A549 (cell line): ENCODE data around the gene IQGAP2. TPM values are rescaled to one million over a fixed set of nuclear protein-coding genes. Genes with fewer than 3 reads are reported as not detected.
A peak's percentile ranks its signal among the peaks of the same experiment; 100 is the strongest.

Experiments used
- ATAC-seq, 2 experiments: fragments of 200-7000 bp in 1 of 2; fragments of >200 bp in 1 of 2; cut with Nextera tagmentation in 1 of 2; cut with Tn5 transposase in 1 of 2; 3 replicates each; pipeline versions ENCODE4 v1.8.0 to v1.9.1; 2018 to 2020; ENCODE audit warnings: mild to moderate bottlenecking in 1 of 2, moderate library complexity in 1 of 2
- CTCF ChIA-PET: fragments of 300-600 bp; sonication (Branson Sonifier 250); formaldehyde crosslinking; extraction: SDS; loops from one replicate; lab custom pipeline; 2021; ENCODE audit warnings: antibody characterized with exemption, inconsistent platforms; lab: Yijun Ruan, JAX
- POLR2A ChIA-PET: fragments of 350-600 bp; formaldehyde crosslinking; extraction: SDS; loops from one replicate; lab custom pipeline; 2021; ENCODE audit warnings: antibody characterized with exemption, inconsistent platforms; lab: Yijun Ruan, JAX
- DNase-seq, 2 experiments: peaks; one replicate each; pipeline versions ENCODE4 v3.0.0 to v3.0.0-alpha.2; 2011 to 2016; ENCODE audit warnings: low read depth in 1 of 2, low spot score in 1 of 2
- FAIRE-seq: peaks from 2 replicates; lab custom pipeline; 2011; peaks lifted over from hg19 to GRCh38; lab: Jason Lieb, UNC
- H3K27ac ChIP-seq, 2 experiments: fragments of >200 bp; sonication (Bioruptor Twin); formaldehyde crosslinking; 3 replicates each; pipeline ENCODE4 v1.5.1; 2016 to 2017
- H3K4me1 ChIP-seq: fragments of >200 bp; sonication (Bioruptor Twin); formaldehyde crosslinking; 3 replicates; pipeline ENCODE4 v1.6.1; 2016
- H3K4me2 ChIP-seq: fragments of >200 bp; sonication (Bioruptor Twin); formaldehyde crosslinking; 3 replicates; pipeline ENCODE4 v1.6.1; 2016
- H3K4me3 ChIP-seq: fragments of >200 bp; sonication (Bioruptor Twin); formaldehyde crosslinking; 3 replicates; pipeline ENCODE4 v1.5.1; 2016
- H3K9me3 ChIP-seq: fragments of >200 bp; sonication (Bioruptor Twin); formaldehyde crosslinking; 3 replicates; pipeline ENCODE4 v1.6.1; 2016
- CBX8 ChIP-seq: fragments of 200-600 bp; sonication (generic); IDR thresholded peaks from 2 replicates; pipeline ENCODE4 v1.6.1; 2016
- CHD4 ChIP-seq: fragments of 200-600 bp; sonication (generic); IDR thresholded peaks from 2 replicates; pipeline ENCODE4 v1.6.1; 2016; ENCODE audit warnings: antibody characterized with exemption, mild to moderate bottlenecking, borderline replicate concordance
- FOXS1 ChIP-seq: fragments of 250-450 bp; sonication (Bioruptor Pico); IDR thresholded peaks from 2 replicates; pipeline ENCODE4 v1.5.0; 2020; ENCODE audit warnings: mild to moderate bottlenecking, moderate library complexity
- HDAC2 ChIP-seq: fragments of 200-600 bp; sonication (generic); IDR thresholded peaks from 2 replicates; pipeline ENCODE4 v1.6.1; 2016
- JUN ChIP-seq, 2 experiments: fragments of >200 bp; sonication (Bioruptor Twin); formaldehyde crosslinking; IDR thresholded peaks; 2 replicates in 1 of 2; 3 replicates in 1 of 2; pipeline ENCODE4 v1.6.1; 2016 to 2017
- MYC ChIP-seq: IDR thresholded peaks from 2 replicates; pipeline ENCODE4 v1.6.1; 2012; ENCODE audit warnings: mild to moderate bottlenecking, inconsistent platforms, low read length, improper control_type of control experiment, borderline replicate concordance
- NFE2L2 ChIP-seq: fragments of 150-350 bp; conservative IDR thresholded peaks from 2 replicates; pipeline ENCODE4 v1.6.1; 2014; ENCODE audit warnings: low read length
- NPAS2 ChIP-seq: fragments of 250-450 bp; sonication (Bioruptor Pico); IDR thresholded peaks from 2 replicates; pipeline ENCODE4 v1.8.0; 2022; ENCODE audit warnings: mild to moderate bottlenecking, moderate library complexity, borderline replicate concordance
- POLR2AphosphoS2 ChIP-seq: conservative IDR thresholded peaks from 2 replicates; pipeline ENCODE4 v1.6.1; 2012; ENCODE audit warnings: low read length, improper control_type of control experiment, inconsistent platforms
- RAD21 ChIP-seq, 2 experiments: fragments of >200 bp in 1 of 2; sonication (Bioruptor Twin) in 1 of 2; formaldehyde crosslinking in 1 of 2; IDR thresholded peaks in 1 of 2; conservative IDR thresholded peaks in 1 of 2; 2 replicates in 1 of 2; 3 replicates in 1 of 2; pipeline ENCODE4 v1.6.1; 2012 to 2018; ENCODE audit warnings: inconsistent platforms in 1 of 2
- RFX5 ChIP-seq: fragments of 450-650 bp; IDR thresholded peaks from 2 replicates; pipeline ENCODE4 v1.7.1; 2014; ENCODE audit warnings: antibody characterized with exemption, mild to moderate bottlenecking, moderate library complexity
- SMC3 ChIP-seq: fragments of >200 bp; sonication (Bioruptor Twin); formaldehyde crosslinking; IDR thresholded peaks from 3 replicates; pipeline ENCODE4 v1.6.1; 2018; ENCODE audit warnings: inconsistent platforms
- ZC3H11A ChIP-seq: fragments of 450-650 bp; IDR thresholded peaks from 2 replicates; pipeline ENCODE4 v1.6.1; 2014; ENCODE audit warnings: antibody characterized with exemption, mild to moderate bottlenecking
- WGBS: methylation state at CpG from one replicate; pipeline ENCODE4 v1.1.6; 2017; ENCODE audit errors: missing lambda C conversion rate; 5-methylcytosine and 5-hydroxymethylcytosine counted together
- polyA plus RNA-seq, 4 experiments: library from polyadenylated mRNA; depleted of rRNA in 3 of 4; stranded (reverse); fragments of >200 nt; fragmentation: RNase III in 1 of 4; extraction: RNeasy Plus Mini Kit Qiagen cat#74134 plus additional on column Dnase treatment in 1 of 4; gene quantifications; 2 replicates in 3 of 4; 3 replicates in 1 of 4; pipeline ENCODE4 v1.2.3, GENCODE V29; 2011 to 2017
- TF ChIP-seq, protein P1 (sequence below): IDR thresholded peaks from 2 replicates; pipeline ENCODE4 v1.6.1; 2012
- TF ChIP-seq, protein P2 (sequence below): fragments of 200-600 bp; sonication (generic); IDR thresholded peaks from 2 replicates; pipeline ENCODE4 v1.6.1; 2016; ENCODE audit warnings: antibody characterized with exemption, mild to moderate bottlenecking, moderate library complexity
- TF ChIP-seq, protein P3 (sequence below): fragments of 250-450 bp; sonication (Bioruptor Pico); IDR thresholded peaks from 2 replicates; pipeline ENCODE4 v1.5.0; 2021; ENCODE audit warnings: mild to moderate bottlenecking, moderate library complexity, borderline replicate concordance
- TF ChIP-seq, protein P4 (sequence below): fragments of >200 bp; sonication (Bioruptor Twin); formaldehyde crosslinking; IDR thresholded peaks from 3 replicates; pipeline ENCODE4 v1.6.1; 2016
- TF ChIP-seq, protein P5 (sequence below): fragments of 250-450 bp; sonication (Bioruptor Pico); IDR thresholded peaks from 2 replicates; pipeline ENCODE4 v1.5.0; 2020; ENCODE audit warnings: low read depth, mild to moderate bottlenecking, moderate library complexity
- TF ChIP-seq, protein P6 (sequence below): fragments of 450-650 bp; IDR thresholded peaks from 2 replicates; pipeline ENCODE4 v1.6.1; 2014; ENCODE audit warnings: antibody characterized with exemption

IQGAP2 gene
- polyA plus RNA-seq, 2 of the 4 experiments (the other 2 are of a cell fraction) = 5.3 to 10.1 TPM

DNA sequence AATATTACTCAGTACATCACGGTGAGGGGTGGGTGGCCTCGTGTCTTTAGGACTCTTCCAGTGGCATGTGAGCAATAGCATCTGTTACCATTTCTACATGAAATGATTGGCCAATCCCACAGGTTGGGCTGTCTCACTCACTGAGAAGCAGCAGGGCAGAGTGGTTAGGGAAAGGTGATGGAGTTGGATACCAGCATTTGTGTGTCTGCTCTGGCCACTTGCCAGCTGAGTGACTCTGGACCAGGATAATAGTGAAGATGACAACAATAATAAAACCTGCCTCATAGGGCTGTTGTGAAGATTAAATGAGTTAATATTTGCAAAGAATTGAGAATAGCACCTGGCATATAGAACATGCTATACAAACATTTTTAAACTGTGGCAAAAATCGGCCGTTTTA, 42.0 kb downstream of the IQGAP2 start (continued):
- TF ChIP-seq, protein P1, sequence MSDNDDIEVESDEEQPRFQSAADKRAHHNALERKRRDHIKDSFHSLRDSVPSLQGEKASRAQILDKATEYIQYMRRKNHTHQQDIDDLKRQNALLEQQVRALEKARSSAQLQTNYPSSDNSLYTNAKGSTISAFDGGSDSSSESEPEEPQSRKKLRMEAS = no peak
- TF ChIP-seq, all 56 proteins: peak for 0

DNA sequence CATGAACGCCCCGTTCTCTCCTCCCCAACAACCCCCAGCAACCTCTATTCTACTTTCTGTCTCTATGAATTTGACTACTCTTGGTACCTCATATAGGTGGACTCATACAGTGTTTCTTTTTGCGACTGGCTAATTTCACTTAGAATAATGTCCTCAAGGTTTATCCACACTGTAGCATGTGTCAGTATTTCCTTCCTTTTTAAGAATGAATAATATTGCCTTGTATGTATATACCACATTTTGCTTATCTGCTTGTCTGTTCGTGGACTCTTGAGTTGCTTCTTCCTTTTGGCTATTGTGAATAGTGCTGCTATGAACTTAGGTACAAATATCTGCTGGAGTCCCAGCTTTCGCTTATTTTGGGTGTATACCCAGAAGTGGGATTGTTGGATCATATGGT, 42.7 kb downstream of the IQGAP2 start:
- Histone ChIP-seq H3K4me2 (no peak overlapping the region), H3K9me3 (no peaks in the 10 kb centered on the region), H3K4me3 (no peak overlapping the region), H3K27ac (no peak overlapping the region), H3K4me1 (no peaks in the 10 kb centered on the region)
- no peak for FAIRE-seq
- WGBS = 74% methylated on average over 5 of the region's 5 CpGs
- ATAC-seq = no peak
- TF ChIP-seq RFX5 (peak; percentile 67; the same call in 1 of the 2 replicates), CBX8 (no peak)
- ChIA-PET CTCF (no interaction called here), POLR2A (no interaction called here)
- DNase-seq = no peak

DNA sequence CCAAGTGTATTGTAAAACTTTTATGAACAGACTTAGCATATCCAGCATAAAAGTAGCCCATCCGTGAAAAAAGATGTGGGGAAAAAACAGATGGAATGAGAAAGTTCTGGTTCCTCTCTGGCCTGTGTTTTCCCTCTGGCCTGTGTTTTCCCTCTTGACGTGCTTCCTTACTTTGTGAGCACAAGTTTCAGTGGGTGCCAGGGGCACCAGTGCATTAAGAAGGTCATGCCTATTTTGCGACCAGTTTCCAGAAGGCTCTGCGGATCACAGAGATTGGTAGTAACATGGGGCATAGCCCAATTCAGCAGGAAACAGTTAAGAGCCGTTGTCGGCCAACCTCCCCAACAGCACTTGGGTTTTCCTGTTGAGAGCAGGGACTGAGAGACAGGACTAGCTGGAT, 43.7 kb downstream of the IQGAP2 start:
- ChIA-PET POLR2A (no interaction called here), CTCF (interaction anchor here (0.6 kb wide), 1 partner anchor 61 kb away, joined by 3 read pairs; no protein-coding TSS in a partner anchor)
- Histone ChIP-seq H3K4me3 (no peak overlapping the region), H3K9me3 (no peaks in the 10 kb centered on the region), H3K4me1 (no peaks in the 10 kb centered on the region)
- FAIRE-seq (no peak), ATAC-seq (no peak), DNase-seq (no peak)
- 87% methylated on average over 6 of the region's 6 CpGs for WGBS
- TF ChIP-seq FOXS1 (CRISPR knock-in tag) (no peak), NPAS2 (CRISPR knock-in tag) (no peak)
- TF ChIP-seq, all 56 proteins: peak for 0
- Histone ChIP-seq H3K4me2 (no peak overlapping the region), H3K27ac (no peak overlapping the region)

DNA sequence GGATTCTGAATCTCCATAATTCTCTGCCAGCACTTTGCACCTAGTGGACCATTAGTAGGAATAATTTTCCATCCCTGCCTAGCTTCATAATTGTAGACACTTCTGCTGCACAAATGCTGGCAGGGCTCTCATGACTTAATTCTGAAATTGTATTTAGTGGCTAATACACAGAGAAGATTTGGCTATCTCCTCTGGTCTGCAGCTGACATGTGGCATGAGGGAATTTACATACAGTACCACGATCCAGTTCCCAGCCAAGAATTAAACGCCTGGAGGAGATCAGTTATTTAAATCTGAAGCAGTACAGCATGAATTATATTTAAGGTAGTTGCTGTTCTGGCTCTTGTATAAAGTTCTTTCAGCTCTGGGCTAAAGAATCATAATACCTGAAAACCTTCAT, 46.5 kb downstream of the IQGAP2 start:
- 19% methylated on average over 2 of the region's 2 CpGs for whole genome bisulfite sequencing
- H3K9me3 ChIP-seq = no peaks in the 10 kb centered on the region
- no peak for DNase-seq
- TF ChIP-seq RFX5 (no peak), NPAS2 (CRISPR knock-in tag) (no peak), RAD21 (conservative IDR thresholded peaks at IDR 0.05 in 1 of 2, IDR thresholded peaks at IDR 0.05 in 1 of 2) (no peak), JUN (IDR thresholded peaks at IDR 0.05) (no peak), CHD4 (no peak), MYC (no peak), ZC3H11A (no peak), NFE2L2 (no peak), HDAC2 (no peak), SMC3 (no peak), POLR2AphosphoS2 (no peak), CBX8 (no peak)
- TF ChIP-seq, protein P2, sequence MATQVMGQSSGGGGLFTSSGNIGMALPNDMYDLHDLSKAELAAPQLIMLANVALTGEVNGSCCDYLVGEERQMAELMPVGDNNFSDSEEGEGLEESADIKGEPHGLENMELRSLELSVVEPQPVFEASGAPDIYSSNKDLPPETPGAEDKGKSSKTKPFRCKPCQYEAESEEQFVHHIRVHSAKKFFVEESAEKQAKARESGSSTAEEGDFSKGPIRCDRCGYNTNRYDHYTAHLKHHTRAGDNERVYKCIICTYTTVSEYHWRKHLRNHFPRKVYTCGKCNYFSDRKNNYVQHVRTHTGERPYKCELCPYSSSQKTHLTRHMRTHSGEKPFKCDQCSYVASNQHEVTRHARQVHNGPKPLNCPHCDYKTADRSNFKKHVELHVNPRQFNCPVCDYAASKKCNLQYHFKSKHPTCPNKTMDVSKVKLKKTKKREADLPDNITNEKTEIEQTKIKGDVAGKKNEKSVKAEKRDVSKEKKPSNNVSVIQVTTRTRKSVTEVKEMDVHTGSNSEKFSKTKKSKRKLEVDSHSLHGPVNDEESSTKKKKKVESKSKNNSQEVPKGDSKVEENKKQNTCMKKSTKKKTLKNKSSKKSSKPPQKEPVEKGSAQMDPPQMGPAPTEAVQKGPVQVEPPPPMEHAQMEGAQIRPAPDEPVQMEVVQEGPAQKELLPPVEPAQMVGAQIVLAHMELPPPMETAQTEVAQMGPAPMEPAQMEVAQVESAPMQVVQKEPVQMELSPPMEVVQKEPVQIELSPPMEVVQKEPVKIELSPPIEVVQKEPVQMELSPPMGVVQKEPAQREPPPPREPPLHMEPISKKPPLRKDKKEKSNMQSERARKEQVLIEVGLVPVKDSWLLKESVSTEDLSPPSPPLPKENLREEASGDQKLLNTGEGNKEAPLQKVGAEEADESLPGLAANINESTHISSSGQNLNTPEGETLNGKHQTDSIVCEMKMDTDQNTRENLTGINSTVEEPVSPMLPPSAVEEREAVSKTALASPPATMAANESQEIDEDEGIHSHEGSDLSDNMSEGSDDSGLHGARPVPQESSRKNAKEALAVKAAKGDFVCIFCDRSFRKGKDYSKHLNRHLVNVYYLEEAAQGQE = no peak
- TF ChIP-seq, protein P3, sequence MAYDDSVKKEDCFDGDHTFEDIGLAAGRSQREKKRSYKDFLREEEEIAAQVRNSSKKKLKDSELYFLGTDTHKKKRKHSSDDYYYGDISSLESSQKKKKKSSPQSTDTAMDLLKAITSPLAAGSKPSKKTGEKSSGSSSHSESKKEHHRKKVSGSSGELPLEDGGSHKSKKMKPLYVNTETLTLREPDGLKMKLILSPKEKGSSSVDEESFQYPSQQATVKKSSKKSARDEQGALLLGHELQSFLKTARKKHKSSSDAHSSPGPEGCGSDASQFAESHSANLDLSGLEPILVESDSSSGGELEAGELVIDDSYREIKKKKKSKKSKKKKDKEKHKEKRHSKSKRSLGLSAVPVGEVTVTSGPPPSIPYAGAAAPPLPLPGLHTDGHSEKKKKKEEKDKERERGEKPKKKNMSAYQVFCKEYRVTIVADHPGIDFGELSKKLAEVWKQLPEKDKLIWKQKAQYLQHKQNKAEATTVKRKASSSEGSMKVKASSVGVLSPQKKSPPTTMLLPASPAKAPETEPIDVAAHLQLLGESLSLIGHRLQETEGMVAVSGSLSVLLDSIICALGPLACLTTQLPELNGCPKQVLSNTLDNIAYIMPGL (CRISPR knock-in tag) = no peak
- TF ChIP-seq, protein P4, sequence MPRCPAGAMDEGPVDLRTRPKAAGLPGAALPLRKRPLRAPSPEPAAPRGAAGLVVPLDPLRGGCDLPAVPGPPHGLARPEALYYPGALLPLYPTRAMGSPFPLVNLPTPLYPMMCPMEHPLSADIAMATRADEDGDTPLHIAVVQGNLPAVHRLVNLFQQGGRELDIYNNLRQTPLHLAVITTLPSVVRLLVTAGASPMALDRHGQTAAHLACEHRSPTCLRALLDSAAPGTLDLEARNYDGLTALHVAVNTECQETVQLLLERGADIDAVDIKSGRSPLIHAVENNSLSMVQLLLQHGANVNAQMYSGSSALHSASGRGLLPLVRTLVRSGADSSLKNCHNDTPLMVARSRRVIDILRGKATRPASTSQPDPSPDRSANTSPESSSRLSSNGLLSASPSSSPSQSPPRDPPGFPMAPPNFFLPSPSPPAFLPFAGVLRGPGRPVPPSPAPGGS = no peak
- TF ChIP-seq, protein P5, sequence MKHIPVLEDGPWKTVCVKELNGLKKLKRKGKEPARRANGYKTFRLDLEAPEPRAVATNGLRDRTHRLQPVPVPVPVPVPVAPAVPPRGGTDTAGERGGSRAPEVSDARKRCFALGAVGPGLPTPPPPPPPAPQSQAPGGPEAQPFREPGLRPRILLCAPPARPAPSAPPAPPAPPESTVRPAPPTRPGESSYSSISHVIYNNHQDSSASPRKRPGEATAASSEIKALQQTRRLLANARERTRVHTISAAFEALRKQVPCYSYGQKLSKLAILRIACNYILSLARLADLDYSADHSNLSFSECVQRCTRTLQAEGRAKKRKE = no peak
- TF ChIP-seq, protein P6, sequence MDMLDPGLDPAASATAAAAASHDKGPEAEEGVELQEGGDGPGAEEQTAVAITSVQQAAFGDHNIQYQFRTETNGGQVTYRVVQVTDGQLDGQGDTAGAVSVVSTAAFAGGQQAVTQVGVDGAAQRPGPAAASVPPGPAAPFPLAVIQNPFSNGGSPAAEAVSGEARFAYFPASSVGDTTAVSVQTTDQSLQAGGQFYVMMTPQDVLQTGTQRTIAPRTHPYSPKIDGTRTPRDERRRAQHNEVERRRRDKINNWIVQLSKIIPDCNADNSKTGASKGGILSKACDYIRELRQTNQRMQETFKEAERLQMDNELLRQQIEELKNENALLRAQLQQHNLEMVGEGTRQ = no peak
- TF ChIP-seq, protein P1 = no peak
- no peak for FAIRE-seq
- ATAC-seq = no peak
- no peak overlapping the region for H3K27ac ChIP-seq
- H3K4me3 ChIP-seq = no peak overlapping the region
- CTCF ChIA-PET = interaction anchor here (1.3 to 2.5 kb wide), 2 partner anchors 19 to 47 kb away, joined by 4 to 12 read pairs; partner anchors contain the start of gene IQGAP2
- POLR2A ChIA-PET = no interaction called here
- H3K4me2 ChIP-seq = no peak overlapping the region
- H3K4me1 ChIP-seq = no peaks in the 10 kb centered on the region
